G401 (cell line): ENCODE results near the gene CYP2W1. TPM values are rescaled to one million over a fixed set of nuclear protein-coding genes. Genes with fewer than 3 reads are reported as not detected.

ENCODE experiments used
- DNase-seq: peaks from one replicate; pipeline ENCODE4 v3.0.0-alpha.2; 2015; ENCODE audit warnings: low spot score
- in situ Hi-C: cut with HindIII; loops from 2 replicates; pipeline ENCODE4 v1.10.0; 2016; ENCODE audit warnings: low sequenced_read_pairs, mixed read lengths
- total RNA-seq: library from RNA; depleted of rRNA; stranded (reverse); fragments of >200 nt; shearing (Covaris generic); gene quantifications from 2 replicates; pipeline ENCODE4 v1.2.3, GENCODE V29; 2014

Gene CYP2W1
- total RNA-seq, 1 experiment from 2014 or later = 0.34 TPM

GRCh38 chr7:963236-964078, 19.5 kb upstream of the CYP2W1 start:
- DNase-seq = no peak
- in situ Hi-C loops = loop anchor here (10.0 kb wide), 1 partner anchor 211 kb away; no protein-coding TSS in a partner anchor

- DNase-seq = peak; percentile 91
- in situ Hi-C loops = loop anchor here (10.0 kb wide), 1 partner anchor 210 kb away; no protein-coding TSS in a partner anchor
These were observed 18.4 kb upstream of the CYP2W1 start for GRCh38 chr7:964401-965231.

DNA sequence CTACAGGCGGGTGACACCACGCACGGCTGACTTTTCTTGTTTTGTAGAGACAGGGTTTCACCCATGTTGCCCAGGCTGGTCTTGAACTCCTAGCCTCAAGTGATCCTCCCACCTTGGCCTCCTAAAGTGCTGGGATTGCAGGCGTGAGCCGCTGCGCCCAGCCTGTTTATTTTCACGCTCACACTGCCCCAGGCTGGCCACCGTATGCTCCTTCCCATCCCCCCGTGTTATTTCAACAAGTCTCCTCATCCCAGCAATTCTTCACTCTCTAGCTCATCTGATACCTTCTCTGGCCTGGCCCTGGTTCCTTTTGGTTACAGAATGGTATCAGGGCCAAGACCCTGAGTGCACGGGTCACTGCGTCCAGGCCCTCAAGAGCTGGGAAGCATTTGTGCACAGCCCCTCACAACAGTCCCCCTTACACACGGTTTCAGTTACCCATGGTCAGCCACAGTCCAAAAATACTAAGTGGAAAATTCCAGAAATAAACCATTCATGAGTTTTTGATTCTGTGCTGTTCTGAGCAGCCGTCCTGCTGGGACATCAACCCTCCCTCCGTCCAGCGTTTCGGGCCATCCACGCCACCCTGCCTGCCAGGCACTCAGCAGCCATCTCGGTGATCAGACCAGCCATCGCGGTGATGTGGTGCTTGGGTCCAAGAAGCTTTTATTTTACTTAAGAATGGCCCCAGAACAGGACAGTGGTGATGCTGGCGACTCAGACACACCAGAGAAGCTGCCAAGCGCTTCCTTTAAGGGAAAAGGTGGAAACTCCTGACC, 16.5 kb upstream of the CYP2W1 start:
- peak; percentile 35 for DNase-seq
- in situ Hi-C loops = loop anchor here (10.0 kb wide), 1 partner anchor 208 kb away; no protein-coding TSS in a partner anchor

- in situ Hi-C loops = loop anchor here (10.0 kb wide), 1 partner anchor 207 kb away; no protein-coding TSS in a partner anchor
- no peak for DNase-seq
These were observed 15.5 kb upstream of the CYP2W1 start for GRCh38 chr7:967361-968082.

DNA sequence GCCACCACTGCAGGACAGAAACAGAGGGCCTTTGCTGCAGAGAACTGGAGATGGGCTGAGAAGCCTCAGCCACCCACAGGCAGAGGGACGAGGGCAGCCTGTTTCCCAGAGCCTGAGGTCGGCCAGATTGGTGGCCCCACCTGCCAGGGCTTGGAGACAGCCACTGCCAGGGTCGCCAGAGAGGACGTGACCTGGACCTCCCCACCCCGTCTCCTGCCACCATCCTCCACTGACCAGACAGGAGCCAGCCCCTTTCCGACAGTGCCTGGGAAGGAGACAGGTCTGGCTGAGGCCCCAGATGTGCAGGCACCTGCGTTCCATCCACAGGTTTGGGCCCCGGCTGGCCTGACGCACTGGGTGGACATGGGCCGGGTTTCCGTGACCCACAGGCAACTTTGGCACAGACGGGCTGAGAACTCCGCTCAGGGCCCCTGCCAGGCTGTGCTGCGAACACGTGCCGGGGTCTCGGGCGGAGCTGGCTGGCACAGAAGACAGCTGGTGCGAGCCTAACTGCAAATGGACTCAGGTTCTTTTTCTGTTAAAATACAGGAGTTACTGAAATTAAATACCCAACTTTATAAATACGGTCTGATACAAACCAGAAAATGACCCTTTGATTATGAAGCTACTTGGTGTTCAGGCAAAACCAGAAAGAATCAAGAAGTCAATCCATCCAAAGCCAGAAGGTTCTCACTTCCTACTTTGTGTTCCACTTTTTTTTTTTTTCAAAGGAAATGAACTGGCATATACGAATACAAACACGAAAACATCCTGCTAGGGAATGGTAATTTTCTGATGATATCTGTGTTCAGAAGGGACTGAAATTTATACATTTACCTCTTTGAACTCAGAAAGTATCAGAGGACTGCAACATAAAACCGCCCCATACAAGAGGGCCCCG, 14.5 kb upstream of the CYP2W1 start:
- in situ Hi-C loops = loop anchor here (10.0 kb wide), 1 partner anchor 206 kb away; no protein-coding TSS in a partner anchor
- DNase-seq = no peak

DNA sequence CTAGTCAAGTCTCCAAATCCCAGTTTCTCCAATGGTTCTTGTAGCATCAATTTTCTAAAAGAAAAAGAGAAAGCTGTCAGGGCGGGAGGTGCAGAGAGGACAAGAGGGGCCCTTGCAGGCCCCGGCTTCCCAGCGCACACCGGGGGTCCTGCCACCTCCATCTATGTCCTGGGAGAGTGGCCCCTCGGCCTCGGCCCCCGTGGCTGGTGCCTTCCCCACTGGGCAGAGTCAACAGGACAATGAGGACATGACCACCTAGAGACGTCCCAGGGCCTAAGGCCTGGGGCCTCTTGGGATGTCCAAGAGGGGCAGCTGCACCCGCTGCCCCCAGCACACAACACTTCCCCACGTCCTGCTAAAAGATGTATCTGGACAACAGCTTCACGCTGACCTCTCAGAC, 13.6 kb upstream of the CYP2W1 start:
- no peak for DNase-seq
- in situ Hi-C loops = loop anchor here (10.0 kb wide), 1 partner anchor 205 kb away; no protein-coding TSS in a partner anchor

DNA sequence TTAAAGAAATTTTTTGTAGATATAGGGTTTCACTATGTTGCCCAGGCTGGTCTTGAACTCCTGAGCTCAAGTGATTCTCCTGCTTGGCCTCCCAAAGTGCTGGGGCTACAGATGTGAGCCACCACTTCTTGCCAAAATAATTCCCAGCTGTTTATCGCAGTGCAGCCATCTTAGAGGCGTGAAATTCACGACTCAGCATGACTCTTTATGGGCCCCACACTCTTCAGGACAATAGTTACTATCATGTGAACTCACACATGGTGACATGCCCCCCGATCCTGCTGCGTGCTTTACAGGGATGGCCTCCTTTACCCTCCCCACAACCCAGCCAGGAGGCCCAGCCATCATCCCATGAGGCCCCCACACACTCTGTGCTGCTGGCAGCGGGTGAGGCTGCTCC, 12.2 kb upstream of the CYP2W1 start:
- no peak for DNase-seq
- in situ Hi-C loops = no loop called here

GRCh38 chr7:972110-972509, 10.9 kb upstream of the CYP2W1 start:
- in situ Hi-C loops = no loop called here
- no peak for DNase-seq

GRCh38 chr7:972676-973309, 10.2 kb upstream of the CYP2W1 start:
- in situ Hi-C loops = no loop called here
- no peak for DNase-seq

- in situ Hi-C loops = no loop called here
- no peak for DNase-seq
These were observed 9.7 kb upstream of the CYP2W1 start for GRCh38 chr7:973312-973711.

DNA sequence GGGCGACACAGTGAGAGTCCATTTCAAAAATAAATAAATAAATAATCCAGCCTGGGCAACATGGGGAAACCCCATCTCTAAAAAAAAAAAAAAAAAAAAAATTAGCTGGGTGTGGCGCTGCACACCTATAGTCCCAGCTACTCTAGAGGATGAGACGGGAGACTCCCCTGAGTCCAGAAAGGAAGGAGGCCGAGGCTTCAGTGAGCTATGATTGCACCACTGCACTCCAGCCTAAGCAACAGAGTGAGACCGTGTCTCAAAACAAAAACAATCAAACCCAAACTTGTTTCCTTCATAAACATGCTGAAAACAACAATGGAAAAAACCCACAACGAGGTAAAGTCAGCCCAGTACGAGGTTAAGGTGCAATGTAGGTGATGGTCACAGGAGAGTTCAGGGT, 8.8 kb upstream of the CYP2W1 start:
- in situ Hi-C loops = no loop called here
- DNase-seq = no peak

DNA sequence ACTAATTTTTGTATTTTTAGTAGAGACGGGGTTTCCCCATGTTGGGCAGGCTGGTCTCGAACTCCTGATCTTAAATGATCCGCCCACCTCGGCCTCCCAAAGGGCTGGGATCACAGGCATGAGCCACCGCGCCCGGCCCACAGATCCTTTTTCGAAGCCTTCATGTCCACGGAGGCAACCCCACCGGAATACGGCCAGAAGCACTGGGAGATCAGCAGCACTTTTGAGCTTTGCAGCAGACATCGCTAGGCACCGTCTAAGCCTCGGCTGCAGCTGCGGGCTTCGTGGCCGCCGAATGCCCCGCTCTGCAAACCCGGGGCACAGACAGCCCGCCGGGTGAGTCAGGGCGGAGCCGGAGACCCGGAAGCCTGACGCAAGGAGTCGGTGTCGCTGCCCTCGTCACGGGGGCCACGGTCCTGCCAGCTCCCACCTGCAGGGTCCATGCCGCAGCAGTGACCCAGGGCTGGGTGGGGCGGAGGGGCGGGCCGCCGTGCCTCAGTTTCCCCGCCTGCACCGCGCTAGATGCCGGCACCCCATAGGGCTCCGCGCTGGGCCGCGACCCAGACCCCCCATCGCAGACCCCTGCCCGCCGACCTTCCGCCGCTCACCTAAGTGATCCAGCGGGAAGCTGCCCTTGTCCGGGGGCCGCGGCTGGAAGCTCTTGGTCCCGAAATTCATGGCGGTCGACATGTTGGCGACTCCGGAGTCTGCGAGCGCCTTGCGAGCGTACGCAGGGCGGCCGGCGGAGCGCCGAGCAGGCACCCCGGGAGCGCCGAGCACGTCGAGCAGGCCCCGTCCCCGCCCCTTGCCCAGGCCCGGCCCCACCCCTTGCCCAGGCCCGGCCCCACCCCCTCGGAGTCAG, 7.9 kb upstream of the CYP2W1 start, which contains the start of gene COX19:
Gene COX19, minus strand, starts transcription at position 730 of the 862 bp plus-strand sequence. Its CDS starts 40 bp downstream, at position 690.
- DNase-seq = peak; percentile 83
- in situ Hi-C loops = no loop called here

GRCh38 chr7:975702-976473, 7.1 kb upstream of the CYP2W1 start:
- no peak for DNase-seq
- in situ Hi-C loops = no loop called here

GRCh38 chr7:976901-977325, 6.1 kb upstream of the CYP2W1 start:
- no peak for DNase-seq
- in situ Hi-C loops = no loop called here

GRCh38 chr7:977326-978048, 5.5 kb upstream of the CYP2W1 start:
- in situ Hi-C loops = no loop called here
- no peak for DNase-seq
